Measurements from ENCODE around the gene TCOF1.
A peak's percentile ranks its signal among the peaks of the same experiment; 100 is the strongest.

Gene TCOF1

GRCh38 chr5:150391064-150391834, 33.8 kb downstream of the TCOF1 start:
- DNase-seq (ENCODE audit: low read depth), result no peak

GRCh38 chr5:150391986-150392385, 34.5 kb downstream of the TCOF1 start:
- no peak for DNase-seq (ENCODE audit: low read depth)

DNA sequence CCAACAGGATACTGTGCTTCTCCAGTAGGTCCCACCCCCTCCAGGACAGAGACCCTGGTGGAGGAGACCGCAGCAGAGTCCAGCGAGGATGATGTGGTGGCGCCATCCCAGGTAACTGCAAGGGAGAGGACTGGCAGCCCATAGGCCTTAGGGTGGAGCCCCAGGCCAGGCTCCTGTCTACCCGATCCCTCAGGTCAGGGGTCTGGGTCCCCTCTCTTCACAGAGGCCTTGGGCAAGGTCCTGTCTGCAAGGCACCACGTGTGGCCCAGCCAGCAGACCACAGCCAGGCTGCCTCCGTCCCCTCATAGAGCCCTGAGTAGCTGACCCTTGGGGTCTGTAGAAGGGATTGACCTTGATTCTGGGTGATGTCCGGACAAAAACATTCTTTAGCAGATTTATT, 35.2 kb downstream of the TCOF1 start:
- DNase-seq (ENCODE audit: low read depth), result no peak

GRCh38 chr5:150393096-150393645, 35.7 kb downstream of the TCOF1 start:
- DNase-seq (ENCODE audit: low read depth), result no peak

DNA sequence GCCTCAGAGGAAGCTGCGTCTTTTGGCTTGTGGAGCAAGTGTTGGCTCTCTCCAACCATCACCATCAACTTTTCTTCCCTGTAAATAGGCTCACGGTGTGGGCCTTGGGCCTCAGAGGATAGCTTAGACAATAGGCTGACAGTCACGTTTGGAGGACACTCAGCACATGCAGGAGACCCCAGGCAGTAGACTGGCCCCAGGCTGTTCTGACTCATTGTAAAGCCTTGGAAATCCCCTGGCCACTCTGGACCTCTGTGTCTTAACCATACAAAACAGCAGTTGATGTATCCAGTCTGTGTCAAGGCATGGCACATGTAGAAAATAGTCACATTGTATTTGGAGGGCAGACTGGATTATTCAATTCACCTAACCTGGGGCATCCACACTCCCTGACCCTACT, 36.6 kb downstream of the TCOF1 start:
- no peak for DNase-seq (ENCODE audit: low read depth)

DNA sequence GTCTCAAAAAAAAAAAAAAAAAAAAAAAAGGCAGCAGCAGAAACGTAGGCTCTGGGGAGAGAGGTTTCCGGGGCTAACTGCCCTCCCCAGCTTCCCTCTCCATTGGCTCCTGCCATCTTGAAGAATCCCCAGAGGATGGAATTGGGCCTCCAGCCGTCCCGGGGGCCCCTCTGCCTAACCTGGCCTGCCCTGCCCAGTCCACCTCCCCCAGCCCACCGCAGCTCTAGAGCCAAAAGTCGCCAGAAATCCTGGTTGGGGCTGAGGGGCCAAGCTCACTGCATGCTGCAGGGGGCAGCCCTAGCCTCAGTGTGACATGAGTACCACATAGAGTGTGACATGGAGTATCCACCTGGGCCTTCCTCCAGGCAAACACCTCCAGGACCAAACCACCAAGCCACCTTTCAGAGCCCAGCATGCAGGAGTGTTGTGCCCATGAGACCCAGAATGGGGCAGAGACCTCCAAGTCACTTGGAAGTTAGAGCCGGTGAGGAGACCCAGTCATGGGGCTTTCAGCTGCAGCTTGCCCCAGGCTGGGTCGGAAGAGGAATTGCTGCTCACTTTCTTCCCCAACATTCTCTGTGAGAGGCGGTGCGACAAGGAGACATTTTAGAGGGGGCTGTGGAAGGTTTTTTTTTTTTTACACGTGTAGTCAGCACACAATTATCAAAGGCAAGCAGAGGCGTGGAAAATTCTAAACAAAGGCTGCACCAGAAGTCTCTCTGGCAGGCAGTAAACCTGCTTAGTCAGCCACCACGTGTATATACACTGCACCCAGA, 37.6 kb downstream of the TCOF1 start:
- no peak for DNase-seq (ENCODE audit: low read depth)

- DNase-seq (ENCODE audit: low read depth), result no peak
Measured at GRCh38 chr5:150395688-150395975, 38.1 kb downstream of the TCOF1 start.

DNA sequence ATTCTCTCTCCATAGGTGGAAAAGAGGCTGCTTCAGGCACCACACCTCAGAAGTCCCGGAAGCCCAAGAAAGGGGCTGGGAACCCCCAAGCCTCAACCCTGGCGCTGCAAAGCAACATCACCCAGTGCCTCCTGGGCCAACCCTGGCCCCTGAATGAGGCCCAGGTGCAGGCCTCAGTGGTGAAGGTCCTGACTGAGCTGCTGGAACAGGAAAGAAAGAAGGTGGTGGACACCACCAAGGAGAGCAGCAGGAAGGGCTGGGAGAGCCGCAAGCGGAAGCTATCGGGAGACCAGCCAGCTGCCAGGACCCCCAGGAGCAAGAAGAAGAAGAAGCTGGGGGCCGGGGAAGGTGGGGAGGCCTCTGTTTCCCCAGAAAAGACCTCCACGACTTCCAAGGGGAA, 38.8 kb downstream of the TCOF1 start:
- DNase-seq (ENCODE audit: low read depth), result no peak

DNA sequence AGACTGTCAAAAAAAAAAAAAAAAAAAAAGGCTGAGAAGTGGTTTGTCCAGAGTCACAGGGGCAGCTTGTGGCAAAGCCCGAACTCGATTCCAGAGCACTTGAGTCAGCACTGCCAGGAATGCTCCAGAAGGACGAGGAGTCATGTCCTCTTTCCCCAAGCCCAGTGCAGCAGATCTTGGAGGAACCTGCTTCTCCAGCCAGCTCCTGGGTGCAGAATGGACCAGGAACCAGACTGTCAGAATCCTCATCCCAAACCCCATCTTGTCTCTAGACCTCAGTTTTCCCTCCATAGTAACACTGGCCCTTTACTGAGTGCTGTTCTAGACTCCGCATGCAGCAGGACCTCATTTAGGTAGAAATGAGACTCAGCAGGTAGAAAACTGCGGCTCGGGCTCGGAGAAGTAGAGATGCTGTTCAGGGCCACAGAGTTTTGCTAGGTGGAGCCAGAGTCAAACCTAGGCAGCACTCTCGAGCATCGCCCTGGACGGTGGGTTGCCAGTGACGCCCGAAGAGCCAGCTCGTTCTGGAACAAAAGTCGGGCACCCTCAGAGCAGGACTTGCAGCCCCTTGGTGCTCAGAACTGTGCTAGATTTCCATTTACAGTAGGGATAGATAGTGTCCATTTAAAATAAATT, 39.8 kb downstream of the TCOF1 start:
- peak; percentile 18 for DNase-seq (ENCODE audit: low read depth)

- no peak for DNase-seq (ENCODE audit: low read depth)
Measured at GRCh38 chr5:150397782-150398721, 40.6 kb downstream of the TCOF1 start.

DNA sequence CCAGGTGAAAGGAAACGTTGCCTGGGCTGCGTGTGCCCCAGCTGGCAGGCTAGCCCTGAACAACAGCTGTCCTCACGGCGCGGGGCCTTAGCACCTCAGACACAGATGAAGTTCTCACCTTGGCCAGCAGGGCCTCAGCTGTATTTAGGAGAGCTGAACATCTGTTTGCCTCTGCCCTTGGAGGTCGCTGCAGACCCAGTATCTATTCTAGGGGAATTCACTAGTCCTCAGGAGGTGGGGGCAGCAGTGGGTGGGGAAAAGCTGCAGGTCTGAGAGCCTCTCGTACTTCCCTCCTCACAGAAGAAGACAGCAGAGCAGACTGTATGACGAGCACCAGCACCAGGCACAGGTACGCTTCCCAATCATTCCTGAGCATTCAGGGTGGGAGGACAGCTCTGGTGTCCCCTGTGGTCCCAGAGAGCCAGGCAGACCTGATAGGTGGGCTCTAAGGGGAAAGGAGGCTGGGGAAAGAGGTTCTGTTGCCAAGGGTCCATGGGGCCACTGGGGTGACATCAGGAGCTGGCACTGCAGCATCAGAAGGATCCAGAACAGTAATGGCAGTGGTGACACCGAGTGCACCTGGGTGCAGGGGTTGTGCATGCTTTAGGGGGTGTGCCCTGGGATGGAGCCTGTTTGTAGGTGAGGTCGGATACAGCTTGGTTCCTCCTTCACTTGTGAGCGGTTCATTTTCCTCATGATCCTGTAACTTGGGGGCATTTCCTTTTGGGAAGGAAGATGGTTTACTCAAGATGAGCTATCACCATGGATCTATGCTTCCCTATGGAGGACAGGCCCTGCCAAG, 41.4 kb downstream of the TCOF1 start:
- no peak for DNase-seq (ENCODE audit: low read depth)

GRCh38 chr5:150399524-150400211, 42.2 kb downstream of the TCOF1 start:
- no peak for DNase-seq (ENCODE audit: low read depth)

DNA sequence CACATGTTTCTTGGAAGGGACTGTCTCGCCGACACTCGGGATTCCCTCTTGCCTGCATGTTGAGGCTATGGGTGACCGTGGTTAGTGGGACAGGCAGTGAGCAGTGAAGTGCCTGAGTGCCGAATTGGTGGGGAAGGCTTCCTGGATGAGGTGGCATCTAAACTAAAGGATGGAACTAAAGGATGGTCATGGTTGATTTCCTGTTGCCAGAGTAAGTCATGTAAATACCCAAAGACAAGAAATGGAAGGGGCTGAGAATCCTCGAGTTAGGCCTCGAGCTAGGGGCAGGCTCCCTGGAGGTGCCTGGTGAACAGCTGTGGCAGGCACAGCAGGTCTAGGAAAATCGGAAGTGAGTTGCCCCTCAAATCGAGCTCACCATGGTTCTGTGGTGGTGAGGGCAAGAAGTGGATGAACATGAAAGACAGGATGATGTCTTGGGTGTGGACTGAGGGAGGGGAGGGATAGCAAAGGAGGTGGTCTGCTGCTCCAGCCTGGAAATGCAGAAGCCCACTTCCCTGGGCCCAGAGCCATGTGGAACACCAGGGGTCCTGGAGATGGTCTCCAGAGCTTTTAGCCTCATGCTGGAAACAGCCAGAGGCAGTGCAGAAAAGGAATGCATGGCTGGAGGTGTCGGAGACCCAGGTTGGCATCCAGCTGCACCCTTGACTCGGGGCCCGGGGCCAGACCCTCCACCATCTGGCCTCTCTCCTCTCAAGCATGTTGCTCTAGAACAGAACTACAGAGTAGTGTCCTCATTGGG, 43.0 kb downstream of the TCOF1 start:
- DNase-seq (ENCODE audit: low read depth), result no peak

DNA sequence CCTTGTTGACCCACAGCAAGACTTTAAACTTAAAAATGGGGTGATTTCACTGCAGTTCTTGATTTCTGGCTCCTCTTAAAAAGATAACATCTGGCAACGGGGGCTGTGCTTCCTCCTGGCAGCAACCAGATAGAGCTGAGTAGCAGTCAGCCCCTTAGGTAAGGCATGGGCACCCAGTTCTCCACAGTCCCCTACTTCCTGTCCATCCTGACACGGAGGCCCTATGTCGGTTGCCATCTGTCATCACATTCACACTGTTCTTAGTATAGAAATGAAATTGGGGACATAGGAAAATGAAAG, 43.5 kb downstream of the TCOF1 start:
- DNase-seq (ENCODE audit: low read depth), result no peak

GRCh38 chr5:150401376-150402228, 44.1 kb downstream of the TCOF1 start:
- no peak for DNase-seq (ENCODE audit: low read depth)

DNA sequence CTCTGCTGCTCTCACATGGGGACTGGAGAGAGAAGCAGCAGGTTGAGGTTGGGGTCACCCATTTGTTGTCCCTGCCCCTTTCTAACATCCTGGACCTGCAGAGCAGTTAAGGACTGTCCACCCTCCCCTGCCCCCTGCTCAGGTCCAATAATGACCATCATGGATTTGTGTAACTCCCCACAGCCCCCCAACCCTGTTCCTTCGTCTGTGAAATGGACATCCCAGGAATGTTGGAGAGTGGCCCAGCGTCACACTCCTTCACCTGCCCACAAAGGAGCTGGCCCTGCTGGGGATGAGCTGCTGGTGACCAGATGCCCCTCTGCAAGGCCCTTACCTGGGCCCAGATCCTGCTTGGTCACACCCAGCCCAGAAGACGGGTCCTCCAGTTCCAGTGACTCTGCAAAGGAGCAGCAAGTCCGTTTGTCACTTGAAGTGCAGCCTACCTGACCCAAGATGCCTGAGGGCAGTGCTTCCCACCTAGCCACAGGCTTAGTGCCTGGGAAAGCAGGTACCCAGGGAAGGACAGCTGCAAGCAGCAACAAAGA, 44.8 kb downstream of the TCOF1 start:
- no peak for DNase-seq (ENCODE audit: low read depth)

GRCh38 chr5:150402901-150403342, 45.4 kb downstream of the TCOF1 start:
- DNase-seq (ENCODE audit: low read depth), result no peak

DNA sequence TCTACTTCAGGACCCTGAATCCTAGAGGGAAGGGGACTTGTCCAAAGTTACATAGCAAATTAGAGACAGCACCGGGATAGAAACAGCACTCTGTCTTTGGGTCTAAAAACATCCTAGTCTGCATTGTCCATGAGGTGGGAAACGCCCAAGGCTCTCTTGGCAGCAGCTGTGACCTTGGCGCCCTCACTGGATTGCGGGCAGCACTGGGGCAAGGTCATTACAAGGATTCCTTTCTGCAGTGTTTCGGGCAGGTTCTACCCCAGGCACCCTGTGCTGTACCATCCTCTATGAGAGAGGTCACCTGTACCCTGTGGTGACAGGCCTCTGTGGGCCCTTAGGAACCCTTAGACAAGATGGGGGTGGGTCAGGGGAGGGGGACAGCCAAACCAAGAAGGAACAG, 46.6 kb downstream of the TCOF1 start:
- no peak for DNase-seq (ENCODE audit: low read depth)

DNA sequence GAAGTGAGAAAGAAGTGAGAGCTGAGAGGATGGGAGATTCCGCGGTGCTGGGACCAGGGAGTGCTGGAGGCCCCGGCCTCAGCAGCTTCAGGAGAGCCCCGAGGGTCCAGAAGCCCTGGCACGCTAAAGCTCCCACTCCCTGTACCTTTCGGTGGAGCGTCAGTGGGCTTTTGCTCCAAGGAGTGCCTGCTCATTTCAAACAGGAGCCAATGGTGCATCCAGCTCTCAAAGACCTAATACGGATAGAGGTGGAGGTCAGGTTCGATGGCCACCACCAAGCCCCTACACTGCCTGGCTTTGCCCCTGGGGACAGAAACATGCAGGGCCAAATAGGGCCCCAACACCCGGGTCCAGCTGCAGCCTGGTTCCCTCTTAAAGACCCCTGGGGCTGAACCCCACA, 47.0 kb downstream of the TCOF1 start:
- DNase-seq (ENCODE audit: low read depth), result no peak
